CD4-positive, alpha-beta T cell (primary cell): Measurements from ENCODE around the gene C2orf42. TPM values are rescaled to one million over a fixed set of nuclear protein-coding genes. Genes with fewer than 3 reads are reported as not detected.

Experiments used
- ATAC-seq: fragments of 200-7000 bp; cut with Tn5 transposase; one replicate; pipeline ENCODE4 v1.10.0; 2022; ENCODE audit warnings: mild to moderate bottlenecking; ENCODE audit not compliant: poor library complexity
- CTCF ChIA-PET: fragments of 350-600 bp; sonication (Branson Sonifier 250); formaldehyde crosslinking; loops from one replicate; lab custom pipeline; 2021; ENCODE audit warnings: antibody characterized with exemption, inconsistent platforms; lab: Charles Lee
- POLR2A ChIA-PET: fragments of 350-600 bp; sonication (Branson Sonifier 250); formaldehyde crosslinking; loops from one replicate; lab custom pipeline; 2021; ENCODE audit warnings: antibody characterized with exemption, inconsistent platforms; lab: Charles Lee
- DNase-seq, 14 experiments: peaks; one replicate each; pipeline ENCODE4 v3.0.0-alpha.2; 2013 to 2020; ENCODE audit warnings: mixed read lengths in 2 of 14
- H3K27ac ChIP-seq, 2 donors: one replicate each; pipeline versions ENCODE4 v1.5.1 to v1.7.0; 2013; ENCODE audit warnings: low read length in 2 of 2, low read depth in 1 of 2, mild to moderate bottlenecking in 1 of 2
- H3K27me3 ChIP-seq, 2 experiments: 1 replicate in 1 of 2; 2 replicates in 1 of 2; pipeline versions ENCODE4 v1.6.1 to v1.7.0; 2013; ENCODE audit warnings: low read length in 2 of 2, control low read depth in 1 of 2, mild to moderate bottlenecking in 1 of 2, moderate library complexity in 1 of 2; ENCODE audit not compliant: insufficient read depth in 2 of 2, control insufficient read depth in 1 of 2
- H3K36me3 ChIP-seq: one replicate; pipeline ENCODE4 v1.6.1; 2013; ENCODE audit warnings: low read length, control low read depth; ENCODE audit not compliant: insufficient read depth
- H3K4me1 ChIP-seq: one replicate; pipeline ENCODE4 v1.6.1; 2013; ENCODE audit warnings: low read length, control low read depth; ENCODE audit not compliant: insufficient read depth
- H3K4me3 ChIP-seq: one replicate; pipeline ENCODE4 v1.5.1; 2013; ENCODE audit warnings: mild to moderate bottlenecking, low read length, moderate library complexity
- H3K9me3 ChIP-seq, 2 experiments: 1 replicate in 1 of 2; 2 replicates in 1 of 2; pipeline versions ENCODE4 v1.6.1 to v1.7.0; 2013; ENCODE audit warnings: low read length in 2 of 2, mild to moderate bottlenecking in 2 of 2, control low read depth in 1 of 2, moderate library complexity in 1 of 2; ENCODE audit not compliant: control insufficient read depth in 1 of 2, insufficient read depth in 1 of 2
- H3K27ac Mint-ChIP-seq: one replicate; pipeline ENCODE4 v1.8.0; 2020; ENCODE audit warnings: mixed read lengths
- H3K27me3 Mint-ChIP-seq: one replicate; pipeline ENCODE4 v1.8.0; 2021; ENCODE audit warnings: mixed read lengths
- H3K36me3 Mint-ChIP-seq: one replicate; pipeline ENCODE4 v1.8.0; 2021; ENCODE audit warnings: low read depth, mixed read lengths
- H3K4me1 Mint-ChIP-seq: one replicate; pipeline ENCODE4 v1.8.0; 2021; ENCODE audit warnings: low read depth, mixed read lengths
- H3K4me3 Mint-ChIP-seq: one replicate; pipeline ENCODE4 v1.8.0; 2020; ENCODE audit warnings: mild to moderate bottlenecking, mixed read lengths
- H3K9me3 Mint-ChIP-seq: one replicate; pipeline ENCODE4 v1.8.0; 2020; ENCODE audit warnings: mixed read lengths
- intact Hi-C, 2 experiments: fragments of 100-400 bp; cut with DNase I in 1 of 2; cut with micrococcal nuclease in 1 of 2; formaldehyde crosslinking; loops; one replicate each; pipeline versions ENCODE4 v1.15.1 to v1.9.0; 2023 to 2025; cut with DNase I, micrococcal nuclease
- total RNA-seq, 174 experiments: library from RNA in 2 of 174; stranded (reverse) in 2 of 174; gene quantifications; one replicate each; pipeline ENCODE4 v1.2.3 and lab custom pipeline; 2021 to 2026
- TF ChIP-seq, protein P1 (sequence below): fragments of 200-600 bp; IDR thresholded peaks from one replicate; pipeline ENCODE4 v1.8.0; 2022; ENCODE audit warnings: antibody characterized with exemption, mild to moderate bottlenecking

Gene C2orf42
- total RNA-seq, 2 experiments from 2014 or later: 16.9 to 18.4 TPM

DNA sequence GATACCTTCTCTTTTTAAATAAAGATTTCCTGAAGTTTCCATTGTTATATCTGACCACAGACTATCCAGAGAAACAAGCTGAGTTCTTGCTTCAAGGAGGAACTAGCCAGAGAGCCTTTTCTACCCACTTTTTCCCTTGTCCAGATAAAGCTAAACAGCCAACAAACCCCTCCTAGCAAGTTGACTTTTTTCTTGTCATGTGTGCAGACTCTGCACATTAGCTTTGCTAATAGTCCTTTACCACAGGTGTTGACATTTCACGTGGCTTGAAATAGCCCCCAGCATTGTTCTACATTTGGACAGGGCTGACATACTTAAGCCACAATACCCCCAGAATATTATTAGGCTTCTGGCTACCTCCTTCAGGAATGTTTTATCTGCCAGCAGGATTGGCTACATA lies 62.8 kb downstream of the C2orf42 start:
- Histone ChIP-seq H3K9me3 (no peaks in the 10 kb centered on the region), H3K36me3 (no peaks in the 10 kb centered on the region), H3K27ac (no peak overlapping the region), H3K27me3 (no peaks in the 10 kb centered on the region), H3K4me3 (no peak overlapping the region), H3K4me1 (peaks cover 86% of the 10 kb centered on the region)
- DNase-seq: no peak
- Mint-ChIP-seq H3K9me3 (no peaks in the 10 kb centered on the region), H3K36me3 (peaks cover 19% of the 10 kb centered on the region), H3K27me3 (no peaks in the 10 kb centered on the region), H3K27ac (peak overlapping the region; percentile 99), H3K4me1 (peaks cover 74% of the 10 kb centered on the region), H3K4me3 (peak overlapping the region; percentile 76)
- intact Hi-C loops: no loop called here
- no peak for ATAC-seq
- CTCF ChIA-PET: interaction anchor here (1.1 to 1.6 kb wide), 2 partner anchors 9 to 12 kb away, joined by 3 read pairs; no protein-coding TSS in a partner anchor
- POLR2A ChIA-PET: interaction anchor here (0.5 to 9.1 kb wide), 6 partner anchors 8 to 214 kb away, joined by 3 to 657 read pairs (median 118); partner anchors contain the start of genes MXD1 and PCBP1
- TF ChIP-seq, protein P1, sequence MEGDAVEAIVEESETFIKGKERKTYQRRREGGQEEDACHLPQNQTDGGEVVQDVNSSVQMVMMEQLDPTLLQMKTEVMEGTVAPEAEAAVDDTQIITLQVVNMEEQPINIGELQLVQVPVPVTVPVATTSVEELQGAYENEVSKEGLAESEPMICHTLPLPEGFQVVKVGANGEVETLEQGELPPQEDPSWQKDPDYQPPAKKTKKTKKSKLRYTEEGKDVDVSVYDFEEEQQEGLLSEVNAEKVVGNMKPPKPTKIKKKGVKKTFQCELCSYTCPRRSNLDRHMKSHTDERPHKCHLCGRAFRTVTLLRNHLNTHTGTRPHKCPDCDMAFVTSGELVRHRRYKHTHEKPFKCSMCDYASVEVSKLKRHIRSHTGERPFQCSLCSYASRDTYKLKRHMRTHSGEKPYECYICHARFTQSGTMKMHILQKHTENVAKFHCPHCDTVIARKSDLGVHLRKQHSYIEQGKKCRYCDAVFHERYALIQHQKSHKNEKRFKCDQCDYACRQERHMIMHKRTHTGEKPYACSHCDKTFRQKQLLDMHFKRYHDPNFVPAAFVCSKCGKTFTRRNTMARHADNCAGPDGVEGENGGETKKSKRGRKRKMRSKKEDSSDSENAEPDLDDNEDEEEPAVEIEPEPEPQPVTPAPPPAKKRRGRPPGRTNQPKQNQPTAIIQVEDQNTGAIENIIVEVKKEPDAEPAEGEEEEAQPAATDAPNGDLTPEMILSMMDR: no peak

DNA sequence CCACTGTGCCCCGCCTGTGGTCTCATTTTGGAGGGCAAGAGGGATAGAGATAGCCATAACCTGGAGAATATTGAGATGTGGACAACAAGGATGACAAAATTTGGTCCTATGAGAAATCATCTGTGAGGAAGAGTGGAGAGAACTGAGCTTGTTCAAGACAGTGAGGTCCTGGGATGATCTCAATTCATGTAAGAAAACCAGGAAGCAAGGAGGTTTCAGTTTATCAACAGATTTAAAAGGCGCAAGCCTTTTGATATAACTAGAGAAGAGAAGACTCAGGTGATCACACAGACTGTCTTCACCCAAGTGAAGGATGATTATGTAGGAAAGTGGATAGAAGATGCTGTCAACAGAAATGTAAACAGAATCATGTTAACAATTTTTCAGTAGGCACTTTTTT lies 64.4 kb downstream of the C2orf42 start:
- H3K4me3 Mint-ChIP-seq: peak overlapping the region; percentile 93
- H3K4me1 Mint-ChIP-seq: peaks cover 76% of the 10 kb centered on the region
- H3K27ac ChIP-seq: peak overlapping the region in 1 of 2 donors; percentile 99
- no peaks in the 10 kb centered on the region for H3K9me3 Mint-ChIP-seq
- H3K36me3 ChIP-seq: no peaks in the 10 kb centered on the region
- ATAC-seq (no peak), DNase-seq (no peak)
- TF ChIP-seq, protein P1: no peak
- POLR2A ChIA-PET: interaction anchor here (3.0 to 9.1 kb wide), 7 partner anchors 10 to 212 kb away, joined by 16 to 657 read pairs (median 138); partner anchors contain the start of genes MXD1, PCBP1 and SNRPG
- H3K27me3 ChIP-seq: no peaks in the 10 kb centered on the region
- no peaks in the 10 kb centered on the region for H3K27me3 Mint-ChIP-seq
- peaks cover 82% of the 10 kb centered on the region for H3K4me1 ChIP-seq
- peak overlapping the region; percentile 99 for H3K27ac Mint-ChIP-seq
- CTCF ChIA-PET: interaction anchor here (2.1 to 3.4 kb wide), 4 partner anchors 8 to 56 kb away, joined by 6 to 23 read pairs (median 12); no protein-coding TSS in a partner anchor
- H3K36me3 Mint-ChIP-seq: peaks cover 14% of the 10 kb centered on the region
- H3K4me3 ChIP-seq: no peak overlapping the region
- H3K9me3 ChIP-seq: no peaks in the 10 kb centered on the region
- intact Hi-C loops: no loop called here

DNA sequence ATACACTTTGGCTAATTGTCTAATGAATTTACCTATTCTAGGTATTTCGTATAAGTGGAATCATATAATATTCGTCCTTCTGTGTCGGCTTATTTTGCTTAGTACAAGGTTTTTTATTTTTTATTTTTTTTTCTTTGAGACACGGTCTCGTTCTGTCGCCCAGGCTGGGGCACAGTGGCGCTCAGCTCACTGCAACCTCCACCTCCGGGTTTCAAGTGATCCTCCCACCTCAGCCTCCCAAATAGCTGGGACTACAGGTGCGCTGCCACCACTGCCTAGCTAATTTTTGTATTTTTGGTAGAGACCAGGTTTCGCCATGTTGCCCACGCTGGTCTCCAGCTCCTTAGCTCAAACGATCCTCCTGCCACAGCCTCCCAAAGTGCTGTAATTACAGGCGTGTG lies 65.3 kb downstream of the C2orf42 start:
- Histone ChIP-seq H3K9me3 (no peaks in the 10 kb centered on the region), H3K27me3 (no peaks in the 10 kb centered on the region), H3K4me1 (peaks cover 76% of the 10 kb centered on the region), H3K4me3 (peak overlapping the region; percentile 83), H3K36me3 (no peaks in the 10 kb centered on the region), H3K27ac (peak overlapping the region; percentile 92 to 99)
- peaks cover 14% of the 10 kb centered on the region for H3K36me3 Mint-ChIP-seq
- H3K27ac Mint-ChIP-seq: peak overlapping the region; percentile 99
- peaks cover 80% of the 10 kb centered on the region for H3K4me1 Mint-ChIP-seq
- no peaks in the 10 kb centered on the region for H3K27me3 Mint-ChIP-seq
- no peaks in the 10 kb centered on the region for H3K9me3 Mint-ChIP-seq
- TF ChIP-seq, protein P1: no peak
- intact Hi-C loops: loop anchor here (1.0 to 2.0 kb wide), 2 partner anchors 17 kb away; no protein-coding TSS in a partner anchor
- ChIA-PET CTCF (interaction anchor here (1.7 to 3.4 kb wide), 6 partner anchors 9 to 55 kb away, joined by 5 to 23 read pairs (median 7); no protein-coding TSS in a partner anchor), POLR2A (interaction anchor here (1.2 to 9.1 kb wide), 11 partner anchors 11 to 688 kb away, joined by 4 to 657 read pairs (median 26); partner anchors contain the start of genes C2orf42, MXD1, NFU1 and PCBP1)
- ATAC-seq: no peak
- peak overlapping the region; percentile 93 for H3K4me3 Mint-ChIP-seq
- DNase-seq: peak in 1 of 14 experiments; percentile 34
